PC-3 (cell line): ENCODE data around the gene HID1. TPM values are rescaled to one million over a fixed set of nuclear protein-coding genes. Genes with fewer than 3 reads are reported as not detected.
"Not testable (repeated sequence)": the region's sequence is repeated elsewhere in the genome, so short reads cannot be mapped to it uniquely, and the experiment has no call there.

Experiments
- ATAC-seq: fragments of 200-7000 bp; cut with Tn5 transposase; 2 replicates; pipeline ENCODE4 v1.9.1; 2020; ENCODE audit warnings: mild to moderate bottlenecking, moderate library complexity
- BruUV-seq: library from RNA; stranded (reverse); fragments of 400-500 nt; replicated peaks from 2 replicates; lab custom pipeline; 2021; lab: Mats Ljungman, UMichigan
- CTCF ChIA-PET: fragments of 300-600 bp; sonication (Branson Sonifier 250); formaldehyde crosslinking; loops from one replicate; lab custom pipeline; 2022; ENCODE audit warnings: antibody characterized with exemption; lab: Charles Lee
- POLR2A ChIA-PET: fragments of 300-600 bp; sonication (Branson Sonifier 250); formaldehyde crosslinking; loops from one replicate; lab custom pipeline; 2022; ENCODE audit warnings: antibody characterized with exemption; ENCODE audit not compliant: unreplicated experiment; lab: Charles Lee
- DNase-seq: peaks from one replicate; pipeline ENCODE4 v3.0.0-alpha.2; 2015
- H2AFZ ChIP-seq: fragments of 300-600 bp; sonication (generic); 2 replicates; pipeline ENCODE4 v1.6.0; 2016; ENCODE audit warnings: antibody characterized with exemption, low read length
- H3F3A ChIP-seq: fragments of 300-600 bp; sonication (generic); one replicate; pipeline ENCODE4 v1.6.0; 2017; ENCODE audit warnings: antibody characterized with exemption, low read length, control low read depth, mild to moderate bottlenecking; ENCODE audit not compliant: unreplicated experiment
- H3K27ac ChIP-seq: fragments of 300-600 bp; sonication (generic); 2 replicates; pipeline ENCODE4 v1.5.1; 2016; ENCODE audit warnings: mild to moderate bottlenecking, low read length
- H3K27me3 ChIP-seq: fragments of 300-600 bp; sonication (generic); 2 replicates; pipeline ENCODE4 v1.6.1; 2016; ENCODE audit warnings: low read length, mixed read lengths
- H3K36me3 ChIP-seq: fragments of 300-600 bp; sonication (generic); 2 replicates; pipeline ENCODE4 v1.6.1; 2016; ENCODE audit warnings: low read depth, mixed run types, low read length, mixed read lengths
- H3K4me1 ChIP-seq: fragments of 300-600 bp; sonication (generic); 2 replicates; pipeline ENCODE4 v1.5.1; 2016; ENCODE audit warnings: low read length; ENCODE audit not compliant: insufficient read depth
- H3K4me2 ChIP-seq: fragments of 300-600 bp; sonication (generic); 2 replicates; pipeline ENCODE4 v1.6.0; 2016; ENCODE audit warnings: low read length
- H3K4me3 ChIP-seq: fragments of 300-600 bp; sonication (generic); 2 replicates; pipeline ENCODE4 v1.5.1; 2016; ENCODE audit warnings: mild to moderate bottlenecking, low read length, mixed read lengths
- H3K79me2 ChIP-seq: fragments of 300-600 bp; sonication (generic); 2 replicates; pipeline ENCODE4 v1.6.1; 2017; ENCODE audit warnings: low read length, mixed read lengths
- H3K9ac ChIP-seq: fragments of 300-600 bp; sonication (generic); 2 replicates; pipeline ENCODE4 v1.6.0; 2016; ENCODE audit warnings: mild to moderate bottlenecking, low read length
- H3K9me2 ChIP-seq: fragments of 300-600 bp; sonication (generic); replicated peaks from 2 replicates; pipeline ENCODE4 v1.6.1; 2016; ENCODE audit warnings: mixed run types, low read length, mixed read lengths
- H3K9me3 ChIP-seq: fragments of 300-600 bp; sonication (generic); 2 replicates; pipeline ENCODE4 v1.6.1; 2016; ENCODE audit warnings: low read length, mixed read lengths
- H4K20me1 ChIP-seq: fragments of 300-600 bp; sonication (generic); 2 replicates; pipeline ENCODE4 v1.6.1; 2016; ENCODE audit warnings: low read length, mixed read lengths
- CTCF ChIP-seq: fragments of 300-600 bp; sonication (generic); conservative IDR thresholded peaks from 2 replicates; pipeline ENCODE4 v1.5.1; 2017; ENCODE audit warnings: antibody characterized with exemption, low read depth, mild to moderate bottlenecking, low read length
- EZH2 ChIP-seq: fragments of 300-600 bp; sonication (generic); IDR thresholded peaks from one replicate; pipeline ENCODE4 v1.6.1; 2017; ENCODE audit warnings: antibody characterized with exemption, mild to moderate bottlenecking, low read length; ENCODE audit not compliant: unreplicated experiment
- EZH2phosphoT487 ChIP-seq: fragments of 300-600 bp; sonication (generic); IDR thresholded peaks from 2 replicates; pipeline ENCODE4 v1.6.1; 2018; ENCODE audit warnings: mild to moderate bottlenecking, antibody characterized with exemption, low read length, borderline replicate concordance
- intact Hi-C: fragments of 100-400 bp; cut with micrococcal nuclease; formaldehyde crosslinking; loops from 2 replicates; pipeline ENCODE4 v1.9.0; 2023
- total RNA-seq: library from RNA; depleted of rRNA; stranded (reverse); fragments of >200 nt; gene quantifications from 2 replicates; pipeline ENCODE4 v1.2.3, GENCODE V29; 2014

Gene HID1
- total RNA-seq, 1 experiment from 2014 or later: 40.6 TPM

GRCh38 chr17:74916136-74916850 lies 56.3 kb downstream of the HID1 start:
- H3K36me3 ChIP-seq: no peaks in the 10 kb centered on the region
- H3K4me2 ChIP-seq: no peak overlapping the region
- DNase-seq (no peak), ATAC-seq (no peak)
- H4K20me1 ChIP-seq: no peaks in the 10 kb centered on the region
- H3K9me3 ChIP-seq: no peaks in the 10 kb centered on the region
- H3K4me1 ChIP-seq: no peaks in the 10 kb centered on the region
- no peak overlapping the region for H2AFZ ChIP-seq
- H3K4me3 ChIP-seq: no peak overlapping the region
- no peak overlapping the region for H3K9ac ChIP-seq
- H3K9me2 ChIP-seq: no peaks in the 10 kb centered on the region
- intact Hi-C loops: no loop called here
- H3F3A ChIP-seq: no peaks in the 10 kb centered on the region
- no peaks in the 10 kb centered on the region for H3K27me3 ChIP-seq
- ChIA-PET POLR2A (no interaction called here), CTCF (no interaction called here)
- H3K27ac ChIP-seq: no peak overlapping the region
- no peaks in the 10 kb centered on the region for H3K79me2 ChIP-seq
- BruUV-seq: no TSS peak
- TF ChIP-seq CTCF (no peak), EZH2phosphoT487 (no peak), EZH2 (no peak)

- H2AFZ ChIP-seq, BruUV-seq, CTCF ChIA-PET: not testable (repeated sequence)
Observed at GRCh38 chr17:74911423-74911822, 61.1 kb downstream of the HID1 start.

GRCh38 chr17:74909097-74909496 lies 63.5 kb downstream of the HID1 start:
- H3K79me2 ChIP-seq, H3K4me3 ChIP-seq, H3K27me3 ChIP-seq, DNase-seq, H3K9ac ChIP-seq, H3F3A ChIP-seq, ATAC-seq, H3K27ac ChIP-seq, CTCF ChIA-PET, BruUV-seq, H3K9me2 ChIP-seq, H3K4me1 ChIP-seq, intact Hi-C loops, H3K9me3 ChIP-seq, H4K20me1 ChIP-seq, POLR2A ChIA-PET, H3K4me2 ChIP-seq, H3K36me3 ChIP-seq, H2AFZ ChIP-seq: not testable (repeated sequence)

More at GRCh38 chr17:74911423-74911822, 61.1 kb downstream of the HID1 start:
- intact Hi-C loops, H3K36me3 ChIP-seq, H3K9me3 ChIP-seq, H3F3A ChIP-seq, H3K79me2 ChIP-seq, POLR2A ChIA-PET, H3K4me2 ChIP-seq, ATAC-seq, H3K4me1 ChIP-seq, H3K9ac ChIP-seq, H3K9me2 ChIP-seq, H3K27me3 ChIP-seq, H3K27ac ChIP-seq, H4K20me1 ChIP-seq, H3K4me3 ChIP-seq, DNase-seq: not testable (repeated sequence)

GRCh38 chr17:74907012-74907411 lies 65.5 kb downstream of the HID1 start:
- no peak for DNase-seq
- no TSS peak for BruUV-seq
- no peak overlapping the region for H2AFZ ChIP-seq
- ATAC-seq: no peak
- TF ChIP-seq EZH2 (no peak), CTCF (no peak), EZH2phosphoT487 (no peak)
- H3K79me2 ChIP-seq: no peaks in the 10 kb centered on the region
- intact Hi-C loops: no loop called here
- no peaks in the 10 kb centered on the region for H3F3A ChIP-seq
- no peak overlapping the region for H3K4me3 ChIP-seq
- POLR2A ChIA-PET: no interaction called here
- H3K27me3 ChIP-seq: peaks cover 4% of the 10 kb centered on the region; the same call in 1 of the 2 replicates
- no peaks in the 10 kb centered on the region for H3K4me1 ChIP-seq
- H3K9me3 ChIP-seq: no peaks in the 10 kb centered on the region
- H3K9me2 ChIP-seq: no peaks in the 10 kb centered on the region
- no peaks in the 10 kb centered on the region for H4K20me1 ChIP-seq
- H3K27ac ChIP-seq: no peak overlapping the region
- H3K4me2 ChIP-seq: no peak overlapping the region
- H3K36me3 ChIP-seq: no peaks in the 10 kb centered on the region
- no peak overlapping the region for H3K9ac ChIP-seq
- CTCF ChIA-PET: no interaction called here

GRCh38 chr17:74906214-74906793 lies 66.3 kb downstream of the HID1 start:
- H2AFZ ChIP-seq, H3K27me3 ChIP-seq, H3K9me3 ChIP-seq, H3K27ac ChIP-seq, H3F3A ChIP-seq, H3K36me3 ChIP-seq, H3K4me3 ChIP-seq, CTCF ChIA-PET, H3K79me2 ChIP-seq, BruUV-seq, ATAC-seq, H3K9me2 ChIP-seq, H3K4me1 ChIP-seq, H3K9ac ChIP-seq, H3K4me2 ChIP-seq, intact Hi-C loops, H4K20me1 ChIP-seq: not testable (repeated sequence)
- DNase-seq: peak; percentile 23
- POLR2A ChIA-PET: interaction anchor here (0.6 kb wide), 1 partner anchor 573 kb away, joined by 7 read pairs; no protein-coding TSS in a partner anchor
